IgD-negative memory B cell (primary cell): ENCODE measurements around the gene NAV3. TPM values are rescaled to one million over a fixed set of nuclear protein-coding genes. Genes with fewer than 3 reads are reported as not detected.
A peak's percentile ranks its signal among the peaks of the same experiment; 100 is the strongest.

Experiments used
- H3K27ac Mint-ChIP-seq, 3 donors: one replicate each; pipeline ENCODE4 v1.8.0; 2020 to 2022; ENCODE audit warnings: mild to moderate bottlenecking in 3 of 3, mixed read lengths in 3 of 3, moderate library complexity in 1 of 3
- H3K27me3 Mint-ChIP-seq: one replicate; pipeline ENCODE4 v1.8.0; 2021; ENCODE audit warnings: mixed read lengths
- H3K36me3 Mint-ChIP-seq: one replicate; pipeline ENCODE4 v1.8.0; 2020; ENCODE audit warnings: mild to moderate bottlenecking, mixed read lengths
- H3K4me1 Mint-ChIP-seq, 3 donors: one replicate each; pipeline ENCODE4 v1.8.0; 2020 to 2022; ENCODE audit warnings: mixed read lengths in 3 of 3, mild to moderate bottlenecking in 1 of 3
- H3K4me3 Mint-ChIP-seq, 4 donors: one replicate each; pipeline ENCODE4 v1.8.0; 2020 to 2022; ENCODE audit warnings: mild to moderate bottlenecking in 4 of 4, mixed read lengths in 4 of 4, moderate library complexity in 3 of 4
- H3K9me3 Mint-ChIP-seq, 3 donors: one replicate each; pipeline ENCODE4 v1.8.0; 2020 to 2021; ENCODE audit warnings: mixed read lengths in 3 of 3, mild to moderate bottlenecking in 1 of 3
- polyA plus RNA-seq: library from polyadenylated mRNA; unstranded; fragments of 300-500 nt; fragmentation: Illumina TruSeq; gene quantifications from one replicate; pipeline ENCODE4 v1.2.3, GENCODE V29; 2021

NAV3 gene
- polyA plus RNA-seq, 1 donor from 2014 or later = 0.11 TPM

- peaks cover 0 to 1% (median 1%) of the 10 kb centered on the region in 3 donors for H3K9me3 Mint-ChIP-seq
Observed at GRCh38 chr12:77965790-77966189, 135.1 kb downstream of the NAV3 start.

GRCh38 chr12:77968021-77968420, 137.3 kb downstream of the NAV3 start:
- Mint-ChIP-seq H3K9me3 (peaks cover 0 to 1% (median 0%) of the 10 kb centered on the region in 3 donors), H3K27ac (no peak overlapping the region), H3K4me3 (no peak overlapping the region), H3K36me3 (no peaks in the 10 kb centered on the region), H3K4me1 (peaks cover 0 to 1% (median 0%) of the 10 kb centered on the region in 3 donors), H3K27me3 (no peaks in the 10 kb centered on the region)

More at GRCh38 chr12:77965790-77966189, 135.1 kb downstream of the NAV3 start:
- Mint-ChIP-seq H3K27ac (no peak overlapping the region), H3K27me3 (no peaks in the 10 kb centered on the region), H3K4me1 (peaks cover 0 to 1% (median 0%) of the 10 kb centered on the region in 3 donors), H3K36me3 (no peaks in the 10 kb centered on the region), H3K4me3 (no peak overlapping the region)

GRCh38 chr12:77968571-77968970, 137.9 kb downstream of the NAV3 start:
- Mint-ChIP-seq H3K36me3 (no peaks in the 10 kb centered on the region), H3K27ac (no peak overlapping the region), H3K9me3 (peaks cover 0 to 1% (median 0%) of the 10 kb centered on the region in 3 donors), H3K4me3 (no peak overlapping the region), H3K27me3 (no peaks in the 10 kb centered on the region), H3K4me1 (peaks cover 0 to 1% (median 0%) of the 10 kb centered on the region in 3 donors)

- Mint-ChIP-seq H3K4me3 (no peak overlapping the region), H3K27me3 (no peaks in the 10 kb centered on the region), H3K9me3 (no peaks in the 10 kb centered on the region), H3K4me1 (no peaks in the 10 kb centered on the region), H3K36me3 (no peaks in the 10 kb centered on the region), H3K27ac (no peak overlapping the region)
Observed at GRCh38 chr12:77973579-77973978, 142.9 kb downstream of the NAV3 start.

GRCh38 chr12:77974645-77975044, 144.0 kb downstream of the NAV3 start:
- H3K36me3 Mint-ChIP-seq = no peaks in the 10 kb centered on the region
- no peaks in the 10 kb centered on the region for H3K4me1 Mint-ChIP-seq
- no peaks in the 10 kb centered on the region for H3K9me3 Mint-ChIP-seq
- no peak overlapping the region for H3K4me3 Mint-ChIP-seq
- H3K27ac Mint-ChIP-seq = no peak overlapping the region
- no peaks in the 10 kb centered on the region for H3K27me3 Mint-ChIP-seq

- H3K27me3 Mint-ChIP-seq = peaks cover 3% of the 10 kb centered on the region
- H3K9me3 Mint-ChIP-seq = no peaks in the 10 kb centered on the region
- H3K4me1 Mint-ChIP-seq = no peaks in the 10 kb centered on the region
- peaks cover 1% of the 10 kb centered on the region for H3K36me3 Mint-ChIP-seq
- no peak overlapping the region for H3K4me3 Mint-ChIP-seq
- H3K27ac Mint-ChIP-seq = no peak overlapping the region
Observed at GRCh38 chr12:77979597-77980250, 149.0 kb downstream of the NAV3 start.

GRCh38 chr12:77980782-77981181, 150.1 kb downstream of the NAV3 start:
- Mint-ChIP-seq H3K4me3 (no peak overlapping the region), H3K36me3 (peaks cover 1% of the 10 kb centered on the region), H3K9me3 (no peaks in the 10 kb centered on the region), H3K27ac (no peak overlapping the region), H3K4me1 (no peaks in the 10 kb centered on the region), H3K27me3 (peaks cover 3% of the 10 kb centered on the region)

- H3K4me3 Mint-ChIP-seq = no peak overlapping the region
- no peaks in the 10 kb centered on the region for H3K4me1 Mint-ChIP-seq
- peaks cover 1% of the 10 kb centered on the region for H3K36me3 Mint-ChIP-seq
- no peaks in the 10 kb centered on the region for H3K9me3 Mint-ChIP-seq
- H3K27ac Mint-ChIP-seq = no peak overlapping the region
- H3K27me3 Mint-ChIP-seq = peaks cover 3% of the 10 kb centered on the region
Observed at GRCh38 chr12:77983859-77984258, 153.2 kb downstream of the NAV3 start.

- no peak overlapping the region for H3K4me3 Mint-ChIP-seq
- H3K36me3 Mint-ChIP-seq = peaks cover 2% of the 10 kb centered on the region
- H3K9me3 Mint-ChIP-seq = peaks cover 3 to 5% (median 4%) of the 10 kb centered on the region in 3 donors
- H3K27ac Mint-ChIP-seq = no peak overlapping the region
- peaks cover 0 to 6% (median 5%) of the 10 kb centered on the region in 3 donors for H3K4me1 Mint-ChIP-seq
- H3K27me3 Mint-ChIP-seq = no peaks in the 10 kb centered on the region
Observed at GRCh38 chr12:77992760-77993159, 162.1 kb downstream of the NAV3 start.

- H3K4me1 Mint-ChIP-seq = peaks cover 6 to 13% (median 12%) of the 10 kb centered on the region in 3 donors
Observed at GRCh38 chr12:77993658-77994057, 163.0 kb downstream of the NAV3 start.

GRCh38 chr12:77995436-77996167, 164.9 kb downstream of the NAV3 start:
- H3K4me1 Mint-ChIP-seq = peaks cover 16 to 26% (median 25%) of the 10 kb centered on the region in 3 donors
- no peak overlapping the region for H3K4me3 Mint-ChIP-seq
- peaks cover 0 to 2% (median 0%) of the 10 kb centered on the region in 3 donors for H3K9me3 Mint-ChIP-seq
- H3K27ac Mint-ChIP-seq = no peak overlapping the region
- peaks cover 2% of the 10 kb centered on the region for H3K36me3 Mint-ChIP-seq
- H3K27me3 Mint-ChIP-seq = no peaks in the 10 kb centered on the region

More at GRCh38 chr12:77993658-77994057, 163.0 kb downstream of the NAV3 start:
- no peak overlapping the region for H3K4me3 Mint-ChIP-seq
- no peak overlapping the region for H3K27ac Mint-ChIP-seq
- no peaks in the 10 kb centered on the region for H3K27me3 Mint-ChIP-seq
- peaks cover 2% of the 10 kb centered on the region for H3K36me3 Mint-ChIP-seq
- peaks cover 3 to 5% (median 4%) of the 10 kb centered on the region in 3 donors for H3K9me3 Mint-ChIP-seq

- H3K4me1 Mint-ChIP-seq = peaks cover 16 to 26% (median 25%) of the 10 kb centered on the region in 3 donors
- H3K36me3 Mint-ChIP-seq = peaks cover 2% of the 10 kb centered on the region
- H3K9me3 Mint-ChIP-seq = no peaks in the 10 kb centered on the region
- H3K27ac Mint-ChIP-seq = no peak overlapping the region
- H3K27me3 Mint-ChIP-seq = no peaks in the 10 kb centered on the region
- H3K4me3 Mint-ChIP-seq = no peak overlapping the region
Observed at GRCh38 chr12:77996670-77997069, 166.0 kb downstream of the NAV3 start.

GRCh38 chr12:77998236-77998786, 167.6 kb downstream of the NAV3 start:
- H3K4me3 Mint-ChIP-seq = peak overlapping the region in 3 of 4 donors; percentile 7 to 49 (median 11)
- peaks cover 2% of the 10 kb centered on the region for H3K36me3 Mint-ChIP-seq
- H3K4me1 Mint-ChIP-seq = peaks cover 16 to 26% (median 25%) of the 10 kb centered on the region in 3 donors
- no peaks in the 10 kb centered on the region for H3K27me3 Mint-ChIP-seq
- H3K27ac Mint-ChIP-seq = peak overlapping the region; percentile 41 to 55 (median 47)
- no peaks in the 10 kb centered on the region for H3K9me3 Mint-ChIP-seq

GRCh38 chr12:77999074-77999715, 168.5 kb downstream of the NAV3 start:
- Mint-ChIP-seq H3K36me3 (peaks cover 2% of the 10 kb centered on the region), H3K4me1 (peaks cover 16 to 26% (median 25%) of the 10 kb centered on the region in 3 donors), H3K27ac (peak overlapping the region; percentile 41 to 92 (median 47)), H3K9me3 (no peaks in the 10 kb centered on the region), H3K4me3 (peak overlapping the region; percentile 53 to 90 (median 78)), H3K27me3 (no peaks in the 10 kb centered on the region)

- no peaks in the 10 kb centered on the region for H3K27me3 Mint-ChIP-seq
- H3K36me3 Mint-ChIP-seq = peaks cover 2% of the 10 kb centered on the region
- H3K4me3 Mint-ChIP-seq = no peak overlapping the region
- peaks cover 16 to 20% (median 19%) of the 10 kb centered on the region in 3 donors for H3K4me1 Mint-ChIP-seq
- no peaks in the 10 kb centered on the region for H3K9me3 Mint-ChIP-seq
- no peak overlapping the region for H3K27ac Mint-ChIP-seq
Observed at GRCh38 chr12:78002878-78003277, 172.2 kb downstream of the NAV3 start.
